PC-9 (cell line): ENCODE data around the gene DLG2. TPM values are rescaled to one million over a fixed set of nuclear protein-coding genes. Genes with fewer than 3 reads are reported as not detected.

Source experiments
- BruUV-seq: library from RNA; stranded (reverse); fragments of 400-500 nt; replicated peaks from 2 replicates; lab custom pipeline; 2021; lab: Mats Ljungman, UMichigan
- CTCF ChIA-PET: fragments of 300-600 bp; sonication (Branson Sonifier 250); formaldehyde crosslinking; loops from one replicate; lab custom pipeline; 2022; ENCODE audit warnings: antibody characterized with exemption; lab: Charles Lee
- POLR2A ChIA-PET: fragments of 300-600 bp; sonication (Branson Sonifier 250); formaldehyde crosslinking; loops from one replicate; lab custom pipeline; 2022; ENCODE audit warnings: antibody characterized with exemption; ENCODE audit not compliant: unreplicated experiment; lab: Charles Lee
- DNase-seq, 2 experiments: peaks; one replicate each; pipeline versions ENCODE4 v3.0.0 to v3.0.0-alpha.2; 2015 to 2022; ENCODE audit warnings: mixed read lengths in 1 of 2
- H2AFZ ChIP-seq: fragments of 200-600 bp; sonication (generic); 2 replicates; pipeline ENCODE4 v1.8.1; 2017; ENCODE audit warnings: antibody characterized with exemption
- H3F3A ChIP-seq: fragments of 200-600 bp; sonication (generic); 2 replicates; pipeline ENCODE4 v1.8.1; 2017; ENCODE audit warnings: antibody characterized with exemption, mild to moderate bottlenecking, low read depth; ENCODE audit not compliant: insufficient read depth
- H3K27ac ChIP-seq: fragments of 200-600 bp; sonication (generic); 2 replicates; pipeline ENCODE4 v1.6.1; 2016; ENCODE audit warnings: mixed run types
- H3K27me3 ChIP-seq: fragments of 200-600 bp; sonication (generic); 2 replicates; pipeline ENCODE4 v1.6.1; 2016; ENCODE audit warnings: low read depth, mixed run types; ENCODE audit not compliant: insufficient read depth
- H3K36me3 ChIP-seq: fragments of 200-600 bp; sonication (generic); 2 replicates; pipeline ENCODE4 v1.6.1; 2016; ENCODE audit warnings: low read depth, mixed run types
- H3K4me1 ChIP-seq: fragments of 200-600 bp; sonication (generic); replicated peaks from 2 replicates; pipeline ENCODE4 v1.6.1; 2016; ENCODE audit warnings: mixed run types; ENCODE audit not compliant: insufficient read depth
- H3K4me2 ChIP-seq: fragments of 200-600 bp; sonication (generic); 2 replicates; pipeline ENCODE4 v1.6.1; 2017; ENCODE audit warnings: mixed run types
- H3K4me3 ChIP-seq: fragments of 200-600 bp; sonication (generic); 2 replicates; pipeline ENCODE4 v1.6.1; 2016; ENCODE audit warnings: mixed run types
- H3K79me2 ChIP-seq: fragments of 200-600 bp; sonication (generic); 2 replicates; pipeline ENCODE4 v1.6.1; 2017; ENCODE audit warnings: low read depth, mixed run types
- H3K9me2 ChIP-seq: fragments of 200-600 bp; sonication (generic); 2 replicates; pipeline ENCODE4 v1.8.1; 2017; ENCODE audit warnings: mild to moderate bottlenecking; ENCODE audit not compliant: insufficient read depth
- H3K9me3 ChIP-seq: fragments of 200-600 bp; sonication (generic); 2 replicates; pipeline ENCODE4 v1.8.1; 2016; ENCODE audit warnings: low read depth; ENCODE audit not compliant: insufficient read depth
- H4K20me1 ChIP-seq: fragments of 200-600 bp; sonication (generic); 2 replicates; pipeline ENCODE4 v1.8.1; 2017; ENCODE audit not compliant: insufficient read depth
- EZH2 ChIP-seq: fragments of 200-600 bp; sonication (generic); IDR thresholded peaks from 2 replicates; pipeline ENCODE4 v1.8.0; 2017; ENCODE audit warnings: antibody characterized with exemption, low read depth
- intact Hi-C: fragments of 100-400 bp; cut with micrococcal nuclease; formaldehyde crosslinking; loops from one replicate; pipeline ENCODE4 v1.10.0; 2022; ENCODE audit not compliant: unreplicated experiment
- total RNA-seq: library from RNA; stranded (reverse); gene quantifications from 2 replicates; pipeline ENCODE4 v1.2.3, GENCODE V29; 2021
- TF ChIP-seq, protein P1 (sequence below): fragments of 200-600 bp; sonication (generic); conservative IDR thresholded peaks from 2 replicates; pipeline ENCODE4 v1.6.1; 2017; ENCODE audit warnings: mixed run types, antibody characterized with exemption, mild to moderate bottlenecking, moderate library complexity

DLG2 gene
- total RNA-seq, 1 experiment from 2014 or later: 6.4 TPM

GRCh38 chr11:84218318-84218717 is 1408.8 kb downstream of the DLG2 start:
- Histone ChIP-seq H3K27ac (no peak overlapping the region), H3K4me1 (no peaks in the 10 kb centered on the region), H4K20me1 (no peaks in the 10 kb centered on the region), H2AFZ (no peak overlapping the region), H3K9me2 (no peaks in the 10 kb centered on the region; the same call in 1 of the 2 replicates), H3K36me3 (no peaks in the 10 kb centered on the region), H3K79me2 (no peaks in the 10 kb centered on the region), H3K27me3 (no peaks in the 10 kb centered on the region), H3K4me3 (no peak overlapping the region), H3F3A (no peaks in the 10 kb centered on the region), H3K4me2 (no peak overlapping the region), H3K9me3 (no peaks in the 10 kb centered on the region)
- DNase-seq: no peak
- POLR2A ChIA-PET: no interaction called here
- CTCF ChIA-PET: no interaction called here
- TF ChIP-seq, protein P1, sequence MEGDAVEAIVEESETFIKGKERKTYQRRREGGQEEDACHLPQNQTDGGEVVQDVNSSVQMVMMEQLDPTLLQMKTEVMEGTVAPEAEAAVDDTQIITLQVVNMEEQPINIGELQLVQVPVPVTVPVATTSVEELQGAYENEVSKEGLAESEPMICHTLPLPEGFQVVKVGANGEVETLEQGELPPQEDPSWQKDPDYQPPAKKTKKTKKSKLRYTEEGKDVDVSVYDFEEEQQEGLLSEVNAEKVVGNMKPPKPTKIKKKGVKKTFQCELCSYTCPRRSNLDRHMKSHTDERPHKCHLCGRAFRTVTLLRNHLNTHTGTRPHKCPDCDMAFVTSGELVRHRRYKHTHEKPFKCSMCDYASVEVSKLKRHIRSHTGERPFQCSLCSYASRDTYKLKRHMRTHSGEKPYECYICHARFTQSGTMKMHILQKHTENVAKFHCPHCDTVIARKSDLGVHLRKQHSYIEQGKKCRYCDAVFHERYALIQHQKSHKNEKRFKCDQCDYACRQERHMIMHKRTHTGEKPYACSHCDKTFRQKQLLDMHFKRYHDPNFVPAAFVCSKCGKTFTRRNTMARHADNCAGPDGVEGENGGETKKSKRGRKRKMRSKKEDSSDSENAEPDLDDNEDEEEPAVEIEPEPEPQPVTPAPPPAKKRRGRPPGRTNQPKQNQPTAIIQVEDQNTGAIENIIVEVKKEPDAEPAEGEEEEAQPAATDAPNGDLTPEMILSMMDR: no peak
- no peak for TF ChIP-seq EZH2
- intact Hi-C loops: no loop called here
- BruUV-seq: no TSS peak

GRCh38 chr11:84215672-84216071 is 1411.5 kb downstream of the DLG2 start:
- Histone ChIP-seq H3K9me2 (no peaks in the 10 kb centered on the region), H3K4me2 (no peak overlapping the region), H2AFZ (no peak overlapping the region), H3K4me1 (0 out of 2 replicates have a peak, but pooled peaks cover 6% of the 10 kb centered on the region), H3K4me3 (no peak overlapping the region), H3F3A (no peaks in the 10 kb centered on the region), H4K20me1 (no peaks in the 10 kb centered on the region), H3K36me3 (no peaks in the 10 kb centered on the region), H3K79me2 (no peaks in the 10 kb centered on the region), H3K27me3 (no peaks in the 10 kb centered on the region), H3K27ac (no peak overlapping the region), H3K9me3 (no peaks in the 10 kb centered on the region)
- DNase-seq: no peak
- ChIA-PET POLR2A (no interaction called here), CTCF (interaction anchor here (0.6 kb wide), 1 partner anchor 538 kb away, joined by 4 read pairs; no protein-coding TSS in a partner anchor)
- intact Hi-C loops: no loop called here
- BruUV-seq: no TSS peak
- no peak for TF ChIP-seq EZH2
- TF ChIP-seq, protein P1: no peak

DNA sequence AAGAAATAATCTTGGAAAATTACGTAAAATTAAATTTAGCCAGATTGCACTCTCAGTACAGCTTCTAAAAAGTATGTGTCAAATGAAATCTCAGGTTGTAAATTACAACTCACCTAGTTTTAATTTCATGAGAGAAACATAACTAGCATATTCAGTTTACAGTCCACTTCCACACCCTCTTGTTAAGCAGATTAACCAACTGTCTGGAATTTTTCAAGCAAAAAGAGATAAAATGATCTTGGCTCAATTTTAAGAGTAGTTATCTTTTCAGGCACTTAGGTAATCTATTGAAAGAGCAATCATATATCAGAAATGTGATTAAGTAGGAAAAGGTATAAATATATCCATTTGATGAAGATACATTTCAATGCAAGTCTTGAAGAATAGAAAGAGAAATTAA is 1412.6 kb downstream of the DLG2 start:
- CTCF ChIA-PET: no interaction called here

More for the DNA sequence above, 1412.6 kb downstream of the DLG2 start:
- H3K4me3 ChIP-seq: no peak overlapping the region
- no peaks in the 10 kb centered on the region for H4K20me1 ChIP-seq
- intact Hi-C loops: no loop called here
- POLR2A ChIA-PET: interaction anchor here (0.5 kb wide), 1 partner anchor 42 kb away, joined by 8 read pairs; no protein-coding TSS in a partner anchor
- no peak overlapping the region for H3K4me2 ChIP-seq
- H3K27ac ChIP-seq: no peak overlapping the region
- no peak for DNase-seq
- H3K36me3 ChIP-seq: no peaks in the 10 kb centered on the region
- H3K79me2 ChIP-seq: no peaks in the 10 kb centered on the region
- no peaks in the 10 kb centered on the region for H3F3A ChIP-seq
- 0 out of 2 replicates have a peak, but pooled peaks cover 6% of the 10 kb centered on the region for H3K4me1 ChIP-seq
- TF ChIP-seq EZH2: no peak
- TF ChIP-seq, protein P1: no peak
- BruUV-seq: no TSS peak
- H3K27me3 ChIP-seq: no peaks in the 10 kb centered on the region
- no peak overlapping the region for H2AFZ ChIP-seq
- no peaks in the 10 kb centered on the region for H3K9me2 ChIP-seq
- H3K9me3 ChIP-seq: no peaks in the 10 kb centered on the region
